K562 (cell line): ENCODE measurements around the gene SHANK1. TPM values are rescaled to one million over a fixed set of nuclear protein-coding genes. Genes with fewer than 3 reads are reported as not detected.

ENCODE experiments used
- ADNP ChIP-seq: fragments of 200-800 bp; sonication (Bioruptor generic); IDR thresholded peaks from 2 replicates; pipeline ENCODE4 v1.6.1; 2016; ENCODE audit warnings: missing genetic modification characterization, missing compliant biosample characterization
- BCOR ChIP-seq: fragments of 450-650 bp; IDR thresholded peaks from 2 replicates; pipeline ENCODE4 v1.6.1; 2016
- HDAC1 ChIP-seq, 2 experiments: fragments of 450-650 bp; IDR thresholded peaks; 2 replicates each; pipeline ENCODE4 v1.6.1; 2016 to 2017; ENCODE audit warnings: inconsistent platforms in 1 of 2, mild to moderate bottlenecking in 1 of 2, moderate library complexity in 1 of 2
- JUN ChIP-seq, 2 experiments: sonication (generic) in 1 of 2; formaldehyde crosslinking in 1 of 2; IDR thresholded peaks; 2 replicates each; pipeline versions ENCODE4 v1.6.1 to v1.8.0; 2012 to 2022; ENCODE audit warnings: borderline replicate concordance in 2 of 2, mild to moderate bottlenecking in 2 of 2, improper control_type of control experiment in 1 of 2, low read depth in 1 of 2, low read length in 1 of 2, missing genetic modification reagents in 1 of 2
- MGA ChIP-seq: fragments of 450-650 bp; IDR thresholded peaks from 2 replicates; pipeline ENCODE4 v1.6.1; 2016; ENCODE audit warnings: mild to moderate bottlenecking, moderate library complexity
- NFIC ChIP-seq: fragments of 450-650 bp; IDR thresholded peaks from 2 replicates; pipeline ENCODE4 v1.6.1; 2017; ENCODE audit warnings: mild to moderate bottlenecking, inconsistent platforms
- RBM25 ChIP-seq: fragments of 200-400 bp; formaldehyde crosslinking; IDR thresholded peaks from 2 replicates; pipeline ENCODE4 v1.6.1; 2018; ENCODE audit warnings: low read length, low read depth, moderate library complexity; ENCODE audit not compliant: severe bottlenecking
- SMARCA5 ChIP-seq: fragments of 450-650 bp; IDR thresholded peaks from 2 replicates; pipeline ENCODE4 v1.6.1; 2016
- SMARCE1 ChIP-seq: fragments of 450-650 bp; IDR thresholded peaks from 2 replicates; pipeline ENCODE4 v1.7.1; 2016; ENCODE audit warnings: mild to moderate bottlenecking
- STAT5B ChIP-seq: fragments of 250-450 bp; sonication (Bioruptor Pico); IDR thresholded peaks from 2 replicates; pipeline ENCODE4 v1.8.0; 2021; ENCODE audit warnings: mild to moderate bottlenecking, inconsistent platforms
- polyA plus RNA-seq, 8 experiments: library from polyadenylated mRNA; depleted of rRNA in 4 of 8; stranded (reverse) in 5 of 8; unstranded in 3 of 8; fragments of >200 nt; fragmentation: Nextera tagmentation in 2 of 8; fragmentation: Illumina TruSeq in 1 of 8; extraction: Ambion mirVana in 2 of 8; extraction: Trizol in 1 of 8; gene quantifications; 2 replicates each; pipeline versions ENCODE4 v1.2.1 to v1.2.3, GENCODE V29; 2011 to 2014; ENCODE audit warnings: inconsistent platforms in 1 of 8, missing spikeins in 1 of 8
- total RNA-seq, 7 experiments: library from RNA; depleted of rRNA in 6 of 7; stranded (reverse); fragments of >200 nt in 6 of 7; fragmentation: Illumina TruSeq in 2 of 7; extraction: Trizol in 2 of 7; gene quantifications; 2 replicates each; pipeline versions ENCODE4 v1.2.1 to v1.2.3, GENCODE V29; 2011 to 2021; ENCODE audit warnings: low replicate concordance in 1 of 7

SHANK1 gene
- total and polyA plus RNA-seq, 9 of the 15 experiments (the other 6 are each of a cell fraction or from before 2014, with no cell fraction given): 0.33 to 1.3 (median 0.55) TPM; not detected in 2

GRCh38 chr19:50646074-50646807, 73.4 kb downstream of the SHANK1 start (continued):
- no peak for TF ChIP-seq MGA
- peak; percentile 93 for TF ChIP-seq SMARCA5
- peak; percentile 32; the same call in 1 of the 2 replicates for TF ChIP-seq SMARCE1
- peak; percentile 43 for TF ChIP-seq RBM25
- TF ChIP-seq ADNP (tag): peak; percentile 78
- peak; percentile 55 to 62; a peak in 2 of 4 replicates for TF ChIP-seq HDAC1 (IDR thresholded peaks at IDR 0.05)
- TF ChIP-seq BCOR: peak; percentile 95
- TF ChIP-seq NFIC: peak; percentile 94
- no peak for TF ChIP-seq STAT5B (CRISPR knock-in tag)
- peak; percentile 52; the same call in 1 of the 2 replicates for TF ChIP-seq JUN (IDR thresholded peaks at IDR 0.05; ENCODE audit: borderline replicate concordance, low read depth, low read length)
- no peak for TF ChIP-seq JUN (CRISPR knock-in tag; IDR thresholded peaks at IDR 0.05; ENCODE audit: borderline replicate concordance)
